HL-60 (cell line): ENCODE measurements around the gene TSPAN13.

Experiments used
- DNase-seq, 2 experiments: peaks; one replicate each; pipeline ENCODE4 v3.0.0-alpha.2; 2010 to 2020; ENCODE audit warnings: low read depth in 1 of 2, low spot score in 1 of 2
- H3K27ac ChIP-seq: fragments of 250-450 bp; sonication (Bioruptor Pico); replicated peaks from 2 replicates; pipeline ENCODE4 v1.5.1; 2020; ENCODE audit warnings: mild to moderate bottlenecking, moderate library complexity
- H3K27me3 ChIP-seq: fragments of 250-450 bp; sonication (Bioruptor Pico); 2 replicates; pipeline ENCODE4 v1.5.1; 2021; ENCODE audit warnings: mild to moderate bottlenecking, moderate library complexity; ENCODE audit not compliant: insufficient read depth, poor library complexity, severe bottlenecking
- H3K4me3 ChIP-seq: replicated peaks from 2 replicates; pipeline ENCODE4 v1.5.1; 2011; ENCODE audit warnings: mild to moderate bottlenecking, control low read depth, low read length; ENCODE audit not compliant: insufficient read depth
- CTCF ChIP-seq: IDR thresholded peaks from one replicate; pipeline ENCODE4 v1.5.1; 2011; ENCODE audit warnings: low read length, control low read depth, inconsistent platforms; ENCODE audit not compliant: insufficient read depth
- GABPA ChIP-seq: IDR thresholded peaks from 2 replicates; pipeline ENCODE4 v1.6.1; 2012; ENCODE audit warnings: low read depth
- POLR2AphosphoS5 ChIP-seq: IDR thresholded peaks from 2 replicates; pipeline ENCODE4 v1.6.1; 2012; ENCODE audit warnings: low read depth
- REST ChIP-seq: IDR thresholded peaks from 2 replicates; pipeline ENCODE4 v1.6.1; 2012; ENCODE audit warnings: low read depth; ENCODE audit not compliant: insufficient replicate concordance
- SPI1 ChIP-seq: IDR thresholded peaks from 2 replicates; pipeline ENCODE4 v1.6.1; 2012; ENCODE audit warnings: low read depth, mild to moderate bottlenecking, borderline replicate concordance

Gene TSPAN13

GRCh38 chr7:16718111-16718656 is 35.4 kb upstream of the TSPAN13 start:
- no peak overlapping the region for H3K27ac ChIP-seq
- H3K27me3 ChIP-seq: no peaks in the 10 kb centered on the region
- H3K4me3 ChIP-seq: no peak overlapping the region
- no peak for TF ChIP-seq CTCF
- DNase-seq: no peak

- no peak for TF ChIP-seq SPI1
- H3K27ac ChIP-seq: no peak overlapping the region
- DNase-seq: no peak
- no peaks in the 10 kb centered on the region for H3K27me3 ChIP-seq
- no peak overlapping the region for H3K4me3 ChIP-seq
These were observed 33.9 kb upstream of the TSPAN13 start for GRCh38 chr7:16719699-16720098.

- Histone ChIP-seq H3K4me3 (no peak overlapping the region), H3K27me3 (no peaks in the 10 kb centered on the region), H3K27ac (no peak overlapping the region)
- TF ChIP-seq REST (no peak), POLR2AphosphoS5 (no peak), GABPA (no peak), CTCF (no peak), SPI1 (no peak)
- no peak for DNase-seq
These were observed 32.0 kb upstream of the TSPAN13 start for GRCh38 chr7:16721541-16721940.

- no peaks in the 10 kb centered on the region for H3K27me3 ChIP-seq
- H3K27ac ChIP-seq: no peak overlapping the region
- no peak for DNase-seq
- no peak overlapping the region for H3K4me3 ChIP-seq
- no peak for TF ChIP-seq POLR2AphosphoS5
- no peak for TF ChIP-seq SPI1
- TF ChIP-seq REST: no peak
- no peak for TF ChIP-seq GABPA
- TF ChIP-seq CTCF: no peak
These were observed 29.2 kb upstream of the TSPAN13 start for GRCh38 chr7:16724344-16724743.
